Esophagus (tissue), 2 donors: ENCODE data around the gene TGFA. TPM values are rescaled to one million over a fixed set of nuclear protein-coding genes. Genes with fewer than 3 reads are reported as not detected.

Experiments used
- H3K27ac ChIP-seq, 2 donors: one replicate each; pipeline ENCODE4 v1.5.1; 2013; ENCODE audit warnings: low read depth in 2 of 2, mild to moderate bottlenecking in 2 of 2, inconsistent platforms in 1 of 2, low read length in 1 of 2, moderate library complexity in 1 of 2
- H3K27me3 ChIP-seq, 2 donors: one replicate each; pipeline ENCODE4 v1.6.1; 2013; ENCODE audit warnings: low read length in 2 of 2, control low read depth in 1 of 2, mild to moderate bottlenecking in 1 of 2; ENCODE audit not compliant: insufficient read depth in 2 of 2, control insufficient read depth in 1 of 2
- H3K36me3 ChIP-seq, 2 donors: one replicate each; pipeline ENCODE4 v1.6.1; 2013; ENCODE audit warnings: low read length in 1 of 2; ENCODE audit not compliant: control insufficient read depth in 2 of 2, insufficient read depth in 2 of 2
- H3K4me1 ChIP-seq, 2 donors: one replicate each; pipeline ENCODE4 v1.6.1; 2013; ENCODE audit warnings: low read length in 1 of 2; ENCODE audit not compliant: control insufficient read depth in 2 of 2, insufficient read depth in 2 of 2
- H3K4me3 ChIP-seq, 2 donors: one replicate each; pipeline ENCODE4 v1.5.1; 2013; ENCODE audit warnings: low read length in 2 of 2, mild to moderate bottlenecking in 2 of 2, low read depth in 1 of 2, moderate library complexity in 1 of 2
- H3K9me3 ChIP-seq, 2 donors: one replicate each; pipeline ENCODE4 v1.6.1; 2013; ENCODE audit warnings: mild to moderate bottlenecking in 2 of 2, low read depth in 1 of 2, low read length in 1 of 2, moderate library complexity in 1 of 2; ENCODE audit not compliant: control insufficient read depth in 2 of 2, insufficient read depth in 1 of 2
- WGBS, 2 donors: extraction: QIAGEN DNeasy Blood & Tissue Kit; methylation state at CpG; one replicate each; pipeline ENCODE4 v1.1.7; 2013; 5-methylcytosine and 5-hydroxymethylcytosine counted together
- polyA plus RNA-seq, 2 donors: library from polyadenylated mRNA; stranded (reverse); fragments of 200-250 nt; gene quantifications; one replicate each; pipeline ENCODE4 v1.2.3, GENCODE V29; 2013
- donor health status: healthy with polysubstance abuse.
- donor health status: Bipolar disorder and iron deficiency.

TGFA gene
- polyA plus RNA-seq, 2 donors: 16.3 to 24.7 TPM

GRCh38 chr2:70496819-70497218 lies 56.8 kb downstream of the TGFA start:
- no peak overlapping the region for H3K4me3 ChIP-seq
- WGBS, 2 donors: 68 to 76% methylated on average over 5 of the region's 5 CpGs
- H3K27me3 ChIP-seq: no peaks in the 10 kb centered on the region
- H3K36me3 ChIP-seq: peaks cover 0 to 4% of the 10 kb centered on the region in 2 donors
- H3K9me3 ChIP-seq: no peaks in the 10 kb centered on the region
- H3K4me1 ChIP-seq: peaks cover 0 to 1% of the 10 kb centered on the region in 2 donors
- H3K27ac ChIP-seq: no peak overlapping the region

DNA sequence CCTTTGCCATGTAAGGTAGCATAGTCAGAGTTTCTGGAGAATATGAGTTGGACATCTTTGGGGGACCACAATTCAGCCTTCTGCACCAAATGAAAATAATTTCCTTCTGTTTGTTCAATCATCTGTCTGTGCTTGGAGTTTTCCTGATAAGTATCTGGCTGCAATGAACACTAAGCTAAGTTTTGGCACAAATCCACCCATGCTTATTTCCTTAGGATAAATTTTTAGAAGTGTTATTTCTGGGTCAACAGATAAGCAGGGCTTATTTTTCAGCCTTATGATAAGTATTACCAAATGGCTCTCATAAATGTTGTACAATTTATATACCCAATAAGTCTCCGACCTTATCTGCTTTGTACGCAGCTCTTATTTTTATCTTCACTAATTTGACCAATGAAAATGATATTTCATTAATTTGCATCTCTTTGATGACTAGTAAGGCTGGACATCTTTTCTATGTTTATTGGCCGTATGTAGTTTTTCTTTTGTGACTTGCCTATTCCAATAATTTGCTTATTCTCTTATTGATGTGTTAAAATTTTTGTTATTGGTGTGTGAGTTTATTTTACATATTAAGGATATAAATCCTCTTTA lies 59.2 kb downstream of the TGFA start:
- H3K9me3 ChIP-seq: no peaks in the 10 kb centered on the region
- peaks cover 0 to 4% of the 10 kb centered on the region in 2 donors for H3K36me3 ChIP-seq
- no peaks in the 10 kb centered on the region for H3K27me3 ChIP-seq
- 80 to 89% methylated on average over 3 of the region's 3 CpGs for WGBS, 2 donors
- no peaks in the 10 kb centered on the region for H3K4me1 ChIP-seq
- no peak overlapping the region for H3K27ac ChIP-seq
- no peak overlapping the region for H3K4me3 ChIP-seq

DNA sequence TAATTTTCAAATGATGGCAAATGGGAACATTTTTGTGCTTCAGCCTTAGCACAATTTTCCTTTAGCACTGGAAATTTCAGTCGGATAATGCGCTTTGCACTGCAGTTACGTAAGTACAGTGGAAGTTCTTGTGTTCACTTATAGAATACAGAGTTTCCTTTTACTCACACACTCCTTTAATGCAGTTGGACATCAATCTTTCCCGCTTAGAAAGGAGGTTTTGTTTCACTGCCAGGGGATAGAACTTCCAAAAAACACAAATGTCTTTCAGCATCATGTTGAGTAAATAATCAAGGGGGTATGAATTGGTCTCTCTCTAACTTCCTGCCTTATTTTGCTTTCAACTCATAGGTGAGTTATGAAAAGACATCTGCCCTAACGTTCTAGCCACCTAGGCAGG lies 63.2 kb downstream of the TGFA start:
- no peak overlapping the region for H3K4me3 ChIP-seq
- no peaks in the 10 kb centered on the region for H3K27me3 ChIP-seq
- 75 to 80% methylated on average over 5 of the region's 5 CpGs for WGBS, 2 donors
- H3K9me3 ChIP-seq: no peaks in the 10 kb centered on the region
- no peaks in the 10 kb centered on the region for H3K4me1 ChIP-seq
- H3K36me3 ChIP-seq: peaks cover 0 to 4% of the 10 kb centered on the region in 2 donors
- no peak overlapping the region for H3K27ac ChIP-seq

- Histone ChIP-seq H3K4me3 (no peak overlapping the region), H3K9me3 (no peaks in the 10 kb centered on the region), H3K27ac (no peak overlapping the region), H3K36me3 (peaks cover 0 to 4% of the 10 kb centered on the region in 2 donors), H3K27me3 (no peaks in the 10 kb centered on the region), H3K4me1 (no peaks in the 10 kb centered on the region)
- 77 to 79% methylated on average over 10 of the region's 10 CpGs for WGBS, 2 donors
Observed at GRCh38 chr2:70489165-70489564, 64.5 kb downstream of the TGFA start.

DNA sequence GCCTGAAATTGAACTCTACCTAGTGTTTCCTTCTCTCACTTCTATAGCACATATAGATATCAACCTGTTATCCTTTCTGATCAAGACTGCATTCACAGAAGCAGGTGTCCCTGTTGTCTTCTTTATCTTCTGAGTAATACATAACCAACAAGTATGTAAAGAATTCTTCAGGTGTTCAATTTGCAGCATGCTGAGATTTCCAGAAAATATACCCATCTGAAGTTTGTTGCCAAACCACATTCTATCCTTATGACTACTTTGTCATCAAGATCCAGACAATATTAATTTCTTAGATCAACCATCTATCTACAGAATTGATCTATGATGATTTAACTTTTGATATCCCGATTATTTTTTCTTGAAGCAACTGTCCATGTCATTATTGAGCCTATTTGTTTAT lies 69.5 kb downstream of the TGFA start:
- Histone ChIP-seq H3K4me3 (no peak overlapping the region), H3K27ac (no peak overlapping the region), H3K9me3 (no peaks in the 10 kb centered on the region), H3K4me1 (no peaks in the 10 kb centered on the region), H3K36me3 (no peaks in the 10 kb centered on the region), H3K27me3 (no peaks in the 10 kb centered on the region)
- WGBS, 2 donors: 85 to 90% methylated on average over 1 of the region's 1 CpG

- Histone ChIP-seq H3K36me3 (no peaks in the 10 kb centered on the region), H3K27ac (no peak overlapping the region), H3K4me3 (no peak overlapping the region), H3K4me1 (no peaks in the 10 kb centered on the region), H3K9me3 (no peaks in the 10 kb centered on the region), H3K27me3 (no peaks in the 10 kb centered on the region)
Observed at GRCh38 chr2:70482401-70482800, 71.2 kb downstream of the TGFA start.

DNA sequence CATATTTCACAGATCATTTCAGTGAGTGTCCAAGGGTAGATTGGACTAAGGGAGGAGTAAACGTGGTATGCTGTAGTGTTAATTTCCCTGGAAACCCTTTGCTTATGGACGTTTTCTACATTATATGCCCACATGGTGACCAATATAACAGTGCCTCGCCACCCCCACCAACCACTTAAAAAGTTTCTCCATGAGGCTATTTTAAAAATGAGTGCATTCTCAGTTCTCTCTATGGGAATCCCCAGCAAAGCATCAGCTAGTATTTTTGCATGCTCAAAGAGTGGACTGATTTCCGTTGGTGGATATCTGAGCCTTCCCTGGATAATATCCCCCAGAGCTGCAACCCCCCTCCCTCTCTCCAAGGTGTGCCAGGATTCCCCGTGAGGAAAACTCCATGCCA lies 73.2 kb downstream of the TGFA start:
- WGBS, 2 donors: 75 to 78% methylated on average over 5 of the region's 5 CpGs
- Histone ChIP-seq H3K9me3 (no peaks in the 10 kb centered on the region), H3K4me1 (no peaks in the 10 kb centered on the region), H3K27ac (no peak overlapping the region), H3K4me3 (no peak overlapping the region), H3K27me3 (no peaks in the 10 kb centered on the region), H3K36me3 (no peaks in the 10 kb centered on the region)

DNA sequence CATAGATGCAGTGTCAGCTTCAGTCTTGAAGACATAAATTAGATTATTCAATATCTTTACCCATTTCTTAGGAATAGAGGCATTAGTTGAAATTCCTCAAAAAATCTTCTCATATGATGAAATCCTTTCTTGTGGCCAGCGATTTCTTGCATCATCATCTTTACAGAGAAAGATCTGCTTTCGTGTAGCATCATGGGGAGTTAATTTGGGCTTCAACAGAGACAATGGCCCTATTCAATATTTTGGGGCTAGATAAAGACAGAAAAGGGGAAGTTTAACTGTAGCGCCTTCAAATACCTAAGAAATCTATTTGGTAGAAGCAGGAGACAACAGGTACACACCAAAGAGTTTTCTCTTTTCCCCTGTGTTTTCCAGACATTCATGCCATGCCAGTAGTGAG lies 73.8 kb downstream of the TGFA start:
- Histone ChIP-seq H3K36me3 (no peaks in the 10 kb centered on the region), H3K4me3 (no peak overlapping the region), H3K4me1 (no peaks in the 10 kb centered on the region), H3K27ac (no peak overlapping the region), H3K27me3 (no peaks in the 10 kb centered on the region), H3K9me3 (no peaks in the 10 kb centered on the region)
- WGBS, 2 donors: 87 to 88% methylated on average over 3 of the region's 3 CpGs

DNA sequence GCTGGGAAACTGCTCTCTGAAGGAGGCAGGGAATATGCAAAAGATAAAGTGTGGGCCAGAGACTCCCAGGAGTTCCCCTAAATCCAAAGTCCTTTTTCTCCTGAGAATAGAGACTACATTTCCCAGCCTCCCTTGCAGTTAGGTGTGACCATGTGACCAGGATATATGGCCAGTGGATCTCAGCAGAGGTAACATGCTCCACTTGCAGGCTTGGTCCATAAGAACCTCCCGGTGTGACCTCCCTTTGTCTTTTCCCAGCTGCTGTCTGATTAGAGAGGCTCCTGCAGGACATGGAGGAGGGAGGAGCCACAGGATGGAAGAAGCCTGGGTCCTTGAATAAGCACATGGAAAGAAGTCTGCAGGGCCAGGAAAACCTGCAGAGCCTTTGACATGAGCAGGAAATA lies 76.2 kb downstream of the TGFA start:
- no peaks in the 10 kb centered on the region for H3K36me3 ChIP-seq
- H3K4me3 ChIP-seq: no peak overlapping the region
- no peak overlapping the region for H3K27ac ChIP-seq
- no peaks in the 10 kb centered on the region for H3K9me3 ChIP-seq
- H3K4me1 ChIP-seq: no peaks in the 10 kb centered on the region
- 50 to 51% methylated on average over 1 of the region's 1 CpG for WGBS, 2 donors
- H3K27me3 ChIP-seq: no peaks in the 10 kb centered on the region

DNA sequence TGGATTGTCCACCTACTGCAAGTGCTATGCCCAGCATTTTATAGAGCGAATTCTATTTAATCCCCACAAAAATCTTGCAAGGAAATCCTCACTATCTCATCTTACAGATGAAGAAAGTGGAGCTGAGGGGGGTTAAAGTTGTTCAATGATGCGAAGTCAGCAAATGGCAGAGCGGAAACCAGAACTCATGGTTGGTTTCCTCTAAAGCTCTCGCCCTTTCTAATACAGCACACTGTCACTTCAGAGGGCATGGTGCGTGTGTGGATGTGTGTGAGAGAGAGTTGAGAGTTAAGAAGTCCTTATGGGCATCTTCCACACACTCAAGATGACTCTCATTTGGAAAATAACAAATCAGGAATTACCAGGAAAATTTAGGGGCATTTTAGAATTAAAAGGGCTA lies 78.4 kb downstream of the TGFA start:
- Histone ChIP-seq H3K4me3 (no peak overlapping the region), H3K9me3 (no peaks in the 10 kb centered on the region), H3K27me3 (no peaks in the 10 kb centered on the region), H3K27ac (no peak overlapping the region), H3K36me3 (no peaks in the 10 kb centered on the region), H3K4me1 (no peaks in the 10 kb centered on the region)
- WGBS, 2 donors: 85 to 86% methylated on average over 5 of the region's 5 CpGs
